ENCODE data around the gene NDUFB2. TPM values are rescaled to one million over a fixed set of nuclear protein-coding genes. Genes with fewer than 3 reads are reported as not detected.

NDUFB2 gene
- total RNA-seq, 4 donors from 2014 or later = 153 to 309 (median 188) TPM

DNA sequence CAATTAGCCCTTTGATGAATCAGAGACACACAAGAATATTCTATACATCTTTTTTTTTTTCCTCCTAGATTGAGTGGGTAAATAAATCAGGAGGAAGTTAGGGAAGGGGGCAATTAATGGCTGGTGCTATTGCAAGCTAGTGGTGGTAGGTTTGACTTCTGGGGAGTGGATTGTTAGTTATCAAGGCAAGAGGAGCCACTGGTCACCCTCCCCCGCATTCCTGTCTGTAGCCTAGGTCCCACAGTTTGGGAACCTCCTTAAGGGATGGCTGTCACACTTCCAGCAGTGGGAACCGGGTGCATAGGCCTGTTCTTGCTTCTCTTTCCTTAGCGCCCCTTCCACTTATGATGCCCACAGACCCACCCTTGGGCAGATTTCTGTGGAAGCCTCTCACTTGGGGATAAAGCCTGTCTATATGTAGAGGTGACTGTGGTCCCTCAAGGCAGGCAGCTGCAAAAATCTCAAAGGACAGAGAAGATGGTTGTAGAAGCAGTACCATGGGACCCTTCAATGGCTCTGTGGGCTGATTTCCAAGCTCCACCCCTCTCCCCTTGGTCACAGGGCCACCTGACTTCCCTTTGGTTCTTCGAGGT is 26.1 kb upstream of the NDUFB2 start:
- no peak for DNase-seq (ENCODE audit: low spot score in 2 of 2)
- no peak for TF ChIP-seq POLR2A (IDR thresholded peaks at IDR 0.05)
- TF ChIP-seq, protein P1, sequence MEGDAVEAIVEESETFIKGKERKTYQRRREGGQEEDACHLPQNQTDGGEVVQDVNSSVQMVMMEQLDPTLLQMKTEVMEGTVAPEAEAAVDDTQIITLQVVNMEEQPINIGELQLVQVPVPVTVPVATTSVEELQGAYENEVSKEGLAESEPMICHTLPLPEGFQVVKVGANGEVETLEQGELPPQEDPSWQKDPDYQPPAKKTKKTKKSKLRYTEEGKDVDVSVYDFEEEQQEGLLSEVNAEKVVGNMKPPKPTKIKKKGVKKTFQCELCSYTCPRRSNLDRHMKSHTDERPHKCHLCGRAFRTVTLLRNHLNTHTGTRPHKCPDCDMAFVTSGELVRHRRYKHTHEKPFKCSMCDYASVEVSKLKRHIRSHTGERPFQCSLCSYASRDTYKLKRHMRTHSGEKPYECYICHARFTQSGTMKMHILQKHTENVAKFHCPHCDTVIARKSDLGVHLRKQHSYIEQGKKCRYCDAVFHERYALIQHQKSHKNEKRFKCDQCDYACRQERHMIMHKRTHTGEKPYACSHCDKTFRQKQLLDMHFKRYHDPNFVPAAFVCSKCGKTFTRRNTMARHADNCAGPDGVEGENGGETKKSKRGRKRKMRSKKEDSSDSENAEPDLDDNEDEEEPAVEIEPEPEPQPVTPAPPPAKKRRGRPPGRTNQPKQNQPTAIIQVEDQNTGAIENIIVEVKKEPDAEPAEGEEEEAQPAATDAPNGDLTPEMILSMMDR (IDR thresholded peaks at IDR 0.05) = no peak
- 60 to 64% methylated on average over 4 of the region's 4 CpGs for WGBS, 2 donors
- intact Hi-C loops (cut with DNase I; ENCODE audit: low total_unique reads) = no loop called here
- no peak overlapping the region for H3K4me3 ChIP-seq (ENCODE audit: low read depth, poor library complexity, severe bottlenecking)

DNA sequence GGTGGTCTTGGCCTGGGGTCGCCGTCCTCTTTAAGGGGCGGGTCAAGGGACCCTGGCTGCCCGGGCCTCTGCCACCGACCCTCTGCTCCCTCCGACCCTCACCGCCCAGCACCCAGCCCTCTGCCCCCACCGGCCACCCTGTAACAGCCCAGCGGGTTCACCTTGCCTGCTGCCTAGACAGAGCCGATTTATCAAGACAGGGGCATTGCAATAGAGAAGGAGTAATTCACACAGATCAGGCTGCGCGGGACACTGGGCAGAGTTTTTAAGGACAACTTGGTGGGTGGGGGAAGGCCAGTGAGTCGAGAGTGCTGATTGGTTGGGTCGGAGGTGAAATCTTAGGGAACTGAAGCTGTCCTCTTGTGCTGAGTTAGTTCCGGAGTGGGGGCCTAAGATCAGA is 24.5 kb upstream of the NDUFB2 start:
- no peak for DNase-seq (ENCODE audit: low spot score in 2 of 2)
- 80 to 82% methylated on average over 15 of the region's 15 CpGs for WGBS, 2 donors
- intact Hi-C loops (cut with DNase I; ENCODE audit: low total_unique reads) = no loop called here
- H3K4me3 ChIP-seq (ENCODE audit: low read depth, poor library complexity, severe bottlenecking) = no peak overlapping the region
- TF ChIP-seq, protein P1 (IDR thresholded peaks at IDR 0.05) = no peak
- no peak for TF ChIP-seq POLR2A (IDR thresholded peaks at IDR 0.05)

DNA sequence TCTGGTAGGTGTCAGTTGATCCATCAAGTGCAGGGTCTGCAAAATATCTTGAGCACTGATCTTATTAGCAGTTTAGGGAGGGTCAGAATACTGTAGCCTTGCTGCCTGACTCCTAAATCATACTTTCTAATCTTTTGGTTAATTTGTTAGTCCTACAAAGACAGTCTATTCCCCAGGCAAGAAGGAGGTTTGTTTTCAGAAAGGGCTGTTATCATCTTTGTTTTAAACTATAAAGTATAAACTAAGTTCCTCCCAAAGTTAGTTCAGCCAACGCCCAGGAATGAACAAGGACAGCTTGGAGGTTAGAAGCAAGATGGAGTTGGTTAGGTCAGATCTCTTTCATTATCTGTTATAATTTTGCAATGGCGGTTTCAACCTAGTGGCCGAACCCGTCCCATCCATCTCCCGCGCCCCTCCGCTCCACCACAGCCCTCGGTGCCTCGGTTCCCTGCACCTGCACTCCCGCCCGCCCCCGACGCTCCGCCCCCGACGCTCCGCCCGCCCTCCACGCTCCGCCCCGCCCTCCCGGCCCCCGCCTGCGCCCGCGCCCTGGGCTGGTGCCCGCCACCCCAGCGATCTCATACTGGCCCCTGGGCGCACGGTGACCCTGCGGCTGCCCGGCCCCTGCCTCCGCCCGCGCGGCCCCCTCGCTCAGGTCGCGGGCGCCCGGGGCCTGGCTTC is 24.0 kb upstream of the NDUFB2 start, which contains the start of gene ADCK2:
ADCK2 (plus strand) TSS at position 564 of the 681 bp plus-strand sequence. CDS start 386 bp downstream, outside the sequence.
- peak within 1 kb of the TSS; percentile 87 for H3K4me3 ChIP-seq (ENCODE audit: low read depth, poor library complexity, severe bottlenecking)
- 1 to 2% methylated on average over 10 to 29 of the region's 41 CpGs for WGBS, 2 donors
- no peak for DNase-seq (ENCODE audit: low spot score in 2 of 2)
- intact Hi-C loops (cut with DNase I; ENCODE audit: low total_unique reads) = no loop called here
- no peak for TF ChIP-seq POLR2A (IDR thresholded peaks at IDR 0.05)
- TF ChIP-seq, protein P1 (IDR thresholded peaks at IDR 0.05) = no peak

DNA sequence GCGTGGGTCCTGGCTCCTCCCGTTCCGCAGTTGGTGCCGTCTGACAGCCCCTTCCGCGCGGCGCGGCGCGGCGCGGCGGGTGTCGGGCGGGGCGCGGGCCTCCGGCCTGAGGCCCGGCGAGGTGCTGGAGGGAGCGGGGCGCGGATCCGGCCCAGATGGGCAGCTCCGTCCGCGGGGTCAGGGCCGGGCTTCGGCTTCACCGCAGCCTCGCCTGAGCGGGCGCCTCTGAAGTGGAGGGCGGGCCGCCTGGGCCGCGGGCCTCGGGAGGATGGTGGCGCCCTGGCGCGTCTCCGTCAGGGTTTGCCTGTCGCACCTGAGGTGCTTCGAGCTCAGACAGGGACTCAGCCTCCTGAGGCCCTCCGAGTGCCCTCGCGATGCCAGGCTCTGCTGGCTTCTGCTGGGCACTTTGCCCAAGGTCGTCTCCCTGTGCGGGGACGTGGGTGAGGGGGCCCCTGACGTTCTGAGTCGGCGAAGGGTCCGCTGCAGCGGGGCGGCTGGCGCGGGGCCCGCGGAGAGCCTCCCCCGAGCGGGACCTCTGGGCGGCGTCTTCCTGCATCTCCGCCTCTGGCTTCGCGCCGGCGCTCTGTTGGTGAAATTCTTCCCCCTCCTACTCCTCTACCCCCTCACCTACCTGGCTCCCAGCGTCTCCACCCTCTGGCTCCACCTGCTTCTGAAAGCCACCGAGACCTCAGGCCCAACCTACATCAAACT is 23.3 kb upstream of the NDUFB2 start:
- no peak for TF ChIP-seq POLR2A (IDR thresholded peaks at IDR 0.05)
- TF ChIP-seq, protein P1 (IDR thresholded peaks at IDR 0.05) = no peak
- intact Hi-C loops (cut with DNase I; ENCODE audit: low total_unique reads) = no loop called here
- 0 to 2% methylated on average over 9 to 47 of the region's 72 CpGs for WGBS, 2 donors
- peak; percentile 45 to 92 for DNase-seq (ENCODE audit: low spot score in 2 of 2)
- peak overlapping the region; percentile 87 for H3K4me3 ChIP-seq (ENCODE audit: low read depth, poor library complexity, severe bottlenecking)

DNA sequence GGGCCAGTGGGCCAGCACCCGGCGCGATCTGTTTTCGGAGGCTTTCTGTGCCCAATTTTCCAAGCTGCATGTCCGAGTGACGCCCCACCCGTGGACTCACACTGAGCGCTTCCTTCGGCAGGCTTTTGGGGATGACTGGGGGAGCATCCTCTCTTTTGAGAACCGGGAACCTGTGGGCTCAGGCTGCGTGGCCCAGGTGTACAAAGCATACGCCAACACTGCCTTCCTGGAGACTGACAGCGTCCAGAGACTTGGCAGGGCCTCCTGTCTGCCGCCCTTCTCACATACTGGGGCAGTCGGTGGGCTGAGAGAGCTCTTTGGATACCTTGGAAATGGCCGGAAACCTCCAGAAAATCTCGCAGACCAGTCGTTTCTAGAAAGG is 22.7 kb upstream of the NDUFB2 start:
- intact Hi-C loops (cut with DNase I; ENCODE audit: low total_unique reads) = no loop called here
- H3K4me3 ChIP-seq (ENCODE audit: low read depth, poor library complexity, severe bottlenecking) = peak overlapping the region; percentile 87
- TF ChIP-seq, protein P1 (IDR thresholded peaks at IDR 0.05) = no peak
- TF ChIP-seq POLR2A (IDR thresholded peaks at IDR 0.05) = no peak
- DNase-seq (ENCODE audit: low spot score in 2 of 2) = no peak
- 16 to 18% methylated on average over 18 of the region's 18 CpGs for WGBS, 2 donors
